Gastroesophageal sphincter (tissue), 3 donors: ENCODE measurements around the gene ATP1B2.

Source experiments
- EP300 ChIP-seq: sonication (generic); formaldehyde crosslinking; IDR thresholded peaks from one replicate; pipeline ENCODE4 v1.6.1; 2017; ENCODE audit warnings: antibody characterized with exemption, mild to moderate bottlenecking
- TF ChIP-seq, protein P1 (sequence below), 4 experiments: fragments of 200-600 bp in 2 of 4; fragments of 450-650 bp in 2 of 4; sonication (generic) in 1 of 4; IDR thresholded peaks; one replicate each; pipeline ENCODE4 v1.5.1; 2017 to 2019; ENCODE audit warnings: antibody characterized with exemption in 4 of 4, mild to moderate bottlenecking in 2 of 4, moderate library complexity in 2 of 4

DNA sequence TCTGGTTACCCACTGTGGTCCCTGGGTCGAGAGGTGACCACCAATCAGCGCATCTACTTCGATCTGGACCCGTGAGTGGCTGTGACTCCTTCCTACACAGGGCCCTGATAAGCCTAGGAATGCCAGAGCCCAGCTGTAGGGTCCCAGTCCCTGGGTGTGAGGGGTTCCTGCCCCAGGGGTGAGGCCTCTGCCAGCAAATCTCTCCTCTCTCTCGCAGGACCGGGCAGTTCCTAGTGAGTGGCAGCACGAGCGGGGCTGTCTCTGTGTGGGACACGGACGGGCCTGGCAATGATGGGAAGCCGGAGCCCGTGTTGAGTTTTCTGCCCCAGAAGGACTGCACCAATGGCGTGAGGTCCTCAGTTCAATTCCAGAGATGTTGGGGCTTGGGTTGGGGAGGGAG is 52.0 kb downstream of the ATP1B2 start:
- TF ChIP-seq, protein P1, sequence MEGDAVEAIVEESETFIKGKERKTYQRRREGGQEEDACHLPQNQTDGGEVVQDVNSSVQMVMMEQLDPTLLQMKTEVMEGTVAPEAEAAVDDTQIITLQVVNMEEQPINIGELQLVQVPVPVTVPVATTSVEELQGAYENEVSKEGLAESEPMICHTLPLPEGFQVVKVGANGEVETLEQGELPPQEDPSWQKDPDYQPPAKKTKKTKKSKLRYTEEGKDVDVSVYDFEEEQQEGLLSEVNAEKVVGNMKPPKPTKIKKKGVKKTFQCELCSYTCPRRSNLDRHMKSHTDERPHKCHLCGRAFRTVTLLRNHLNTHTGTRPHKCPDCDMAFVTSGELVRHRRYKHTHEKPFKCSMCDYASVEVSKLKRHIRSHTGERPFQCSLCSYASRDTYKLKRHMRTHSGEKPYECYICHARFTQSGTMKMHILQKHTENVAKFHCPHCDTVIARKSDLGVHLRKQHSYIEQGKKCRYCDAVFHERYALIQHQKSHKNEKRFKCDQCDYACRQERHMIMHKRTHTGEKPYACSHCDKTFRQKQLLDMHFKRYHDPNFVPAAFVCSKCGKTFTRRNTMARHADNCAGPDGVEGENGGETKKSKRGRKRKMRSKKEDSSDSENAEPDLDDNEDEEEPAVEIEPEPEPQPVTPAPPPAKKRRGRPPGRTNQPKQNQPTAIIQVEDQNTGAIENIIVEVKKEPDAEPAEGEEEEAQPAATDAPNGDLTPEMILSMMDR (IDR thresholded peaks at IDR 0.05) = no peak
- TF ChIP-seq EP300 = no peak
